ENCODE data around the gene KCTD14.
"Not testable (repeated sequence)": the region's sequence is repeated elsewhere in the genome, so short reads cannot be mapped to it uniquely, and the experiment has no call there.

KCTD14 gene

GRCh38 chr11:78020246-78020645 lies 2.8 kb downstream of the KCTD14 start:
- DNase-seq = no peak

- DNase-seq = no peak
Observed at GRCh38 chr11:78019808-78020207, 3.3 kb downstream of the KCTD14 start.

- no peak for DNase-seq
Observed at GRCh38 chr11:78015878-78016277, 7.2 kb downstream of the KCTD14 start.

GRCh38 chr11:78014937-78015520 lies 8.0 kb downstream of the KCTD14 start:
- DNase-seq = not testable (repeated sequence)

GRCh38 chr11:78011301-78011700 lies 11.8 kb downstream of the KCTD14 start:
- DNase-seq = no peak

- DNase-seq = no peak
Observed at GRCh38 chr11:78010755-78011154, 12.3 kb downstream of the KCTD14 start.

GRCh38 chr11:78010304-78010703 lies 12.8 kb downstream of the KCTD14 start:
- DNase-seq = no peak

- DNase-seq = no peak
Observed at GRCh38 chr11:78009062-78009461, 14.0 kb downstream of the KCTD14 start.

GRCh38 chr11:78000193-78000592 lies 22.9 kb downstream of the KCTD14 start:
- DNase-seq = peak in 3 of 4 experiments; percentile 6 to 14 (median 12)

GRCh38 chr11:77999446-78000030 lies 23.5 kb downstream of the KCTD14 start:
- DNase-seq = no peak

GRCh38 chr11:77994434-77995362 lies 28.4 kb downstream of the KCTD14 start, which contains the start of gene INTS4:
INTS4 (minus strand) TSS chr11:77994668; CDS start chr11:77994643, 25 bp downstream.
- DNase-seq = peak; percentile 90 to 96 (median 94)

GRCh38 chr11:77993902-77994301 lies 29.2 kb downstream of the KCTD14 start:
- no peak for DNase-seq

GRCh38 chr11:77990981-77991380 lies 32.1 kb downstream of the KCTD14 start:
- DNase-seq = no peak

GRCh38 chr11:77986456-77986855 lies 36.6 kb downstream of the KCTD14 start:
- DNase-seq = not testable (repeated sequence)

- no peak for DNase-seq
Observed at GRCh38 chr11:77981346-77981947, 41.6 kb downstream of the KCTD14 start.

GRCh38 chr11:77968337-77968736 lies 54.7 kb downstream of the KCTD14 start:
- DNase-seq = no peak

GRCh38 chr11:77967753-77968152 lies 55.3 kb downstream of the KCTD14 start:
- DNase-seq = no peak

- DNase-seq = no peak
Observed at GRCh38 chr11:77967121-77967520, 56.0 kb downstream of the KCTD14 start.

- no peak for DNase-seq
Observed at GRCh38 chr11:77966338-77966737, 56.7 kb downstream of the KCTD14 start.

Measured in activated CD4-positive, CD25-positive, alpha-beta regulatory T cell (primary cell).